Bladder microvascular endothelial cell (primary cell): ENCODE results near the gene FAM185A. TPM values are rescaled to one million over a fixed set of nuclear protein-coding genes. Genes with fewer than 3 reads are reported as not detected.

ENCODE experiments used
- total RNA-seq: library from RNA; depleted of rRNA; stranded (reverse); fragments of >200 nt; gene quantifications from 2 replicates; pipeline ENCODE4 v1.2.3, GENCODE V29; 2014

FAM185A gene
- 6.8 and 11.6 TPM in 2 replicates for total RNA-seq

GRCh38 chr7:102748605-102749444, at the start of gene FAM185A:
TSS of gene FAM185A (plus strand) at chr7:102748999. CDS start at chr7:102749208, 209 bp downstream.

Other genes starting within 250 kb of the FAM185A start
- 8.3 and 9.2 TPM in 2 replicates for gene RASA4B, start 231.2 kb upstream of the FAM185A start, total RNA-seq
- gene UPK3BL2, start 205.3 kb upstream of the FAM185A start, total RNA-seq = 1.1 and 17.9 TPM in 2 replicates
- not detected in 2 replicates for gene SPDYE2, start 197.8 kb upstream of the FAM185A start, total RNA-seq
- gene POLR2J3, start 176.4 kb upstream of the FAM185A start, total RNA-seq = 10.5 and 104 TPM in 2 replicates
- gene RASA4, start 132.2 kb upstream of the FAM185A start, total RNA-seq = 18.0 and 76.0 TPM in 2 replicates
- 2.3 and 18.7 TPM in 2 replicates for gene UPK3BL1, start 106.2 kb upstream of the FAM185A start, total RNA-seq
- gene SPDYE2B, start 98.7 kb upstream of the FAM185A start, total RNA-seq = not detected in 2 replicates
- 0.97 and 10.5 TPM in 2 replicates for gene POLR2J2, start 77.3 kb upstream of the FAM185A start, total RNA-seq
- 1.1 and 4.1 TPM in 2 replicates for gene LRRC17, start 164.0 kb downstream of the FAM185A start, total RNA-seq